ENCODE results near the gene AP5S1. TPM values are rescaled to one million over a fixed set of nuclear protein-coding genes. Genes with fewer than 3 reads are reported as not detected.
A peak's percentile ranks its signal among the peaks of the same experiment; 100 is the strongest.

The AP5S1 gene
- total and polyA plus RNA-seq, 11 donors, result 9.5 to 18.6 (median 11.4) TPM

- peak in 1 of 4 donors; percentile 40 for ATAC-seq
- no peak for DNase-seq
- H3K36me3 ChIP-seq, result peaks cover 6 to 84% (median 79%) of the 10 kb centered on the region in 9 donors
These were observed 37.1 kb downstream of the AP5S1 start for GRCh38 chr20:3857405-3857804.

GRCh38 chr20:3858689-3859088 lies 38.3 kb downstream of the AP5S1 start:
- ATAC-seq, result no peak

More at GRCh38 chr20:3857405-3857804, 37.1 kb downstream of the AP5S1 start:
- no peaks in the 10 kb centered on the region for H3K27me3 ChIP-seq
- no peak overlapping the region for H3K4me3 ChIP-seq
- TF ChIP-seq CTCF (IDR thresholded peaks at IDR 0.05), result no peak
- TF ChIP-seq POLR2A (IDR thresholded peaks at IDR 0.05), result no peak
- WGBS, 4 donors, result 58 to 76% (median 71%) methylated on average over 8 to 14 of the region's 14 CpGs
- H3K4me1 ChIP-seq, result peaks cover 0 to 14% (median 4%) of the 10 kb centered on the region in 12 donors
- no peak overlapping the region for H3K27ac ChIP-seq
- intact Hi-C loops (cut with DNase I), result loop anchor here in 4 of 10 donors (5.0 to 10.0 kb wide), 3 partner anchors 70 to 183 kb away; partner anchors contain the start of genes CENPB (in 4 of the 4) and SPEF1 (in 3 of the 4)
- no peaks in the 10 kb centered on the region for H3K9me3 ChIP-seq

GRCh38 chr20:3861191-3861590 lies 40.8 kb downstream of the AP5S1 start:
- intact Hi-C loops (cut with DNase I), result no loop called here
- ATAC-seq (no peak), DNase-seq (no peak)
- WGBS, 4 donors, result 91 to 98% (median 95%) methylated on average over 7 of the region's 7 CpGs
- H3K27me3 ChIP-seq, result no peaks in the 10 kb centered on the region
- H3K9me3 ChIP-seq, result no peaks in the 10 kb centered on the region
- no peak overlapping the region for H3K27ac ChIP-seq
- H3K36me3 ChIP-seq, result peaks cover 6 to 100% (median 98%) of the 10 kb centered on the region in 9 donors
- H3K4me3 ChIP-seq, result no peak overlapping the region
- TF ChIP-seq POLR2A (IDR thresholded peaks at IDR 0.05) (no peak), CTCF (IDR thresholded peaks at IDR 0.05) (no peak)
- H3K4me1 ChIP-seq, result peaks cover 0 to 6% (median 0%) of the 10 kb centered on the region in 12 donors

More at GRCh38 chr20:3858689-3859088, 38.3 kb downstream of the AP5S1 start:
- no peak for TF ChIP-seq CTCF (IDR thresholded peaks at IDR 0.05)
- TF ChIP-seq POLR2A (IDR thresholded peaks at IDR 0.05), result no peak
- Histone ChIP-seq H3K4me1 (peaks cover 0 to 14% (median 4%) of the 10 kb centered on the region in 12 donors), H3K4me3 (no peak overlapping the region), H3K36me3 (peaks cover 6 to 97% (median 92%) of the 10 kb centered on the region in 9 donors), H3K9me3 (no peaks in the 10 kb centered on the region), H3K27ac (no peak overlapping the region), H3K27me3 (no peaks in the 10 kb centered on the region)
- no peak for DNase-seq
- intact Hi-C loops (cut with DNase I), result loop anchor here in 4 of 10 donors (5.0 to 10.0 kb wide), 3 partner anchors 71 to 184 kb away; partner anchors contain the start of genes CENPB (in 4 of the 4) and SPEF1 (in 3 of the 4)
- 95 to 97% (median 96%) methylated on average over 6 of the region's 6 CpGs for WGBS, 4 donors

- Histone ChIP-seq H3K27me3 (no peaks in the 10 kb centered on the region), H3K27ac (no peak overlapping the region), H3K4me1 (peaks cover 0 to 3% (median 0%) of the 10 kb centered on the region in 12 donors), H3K36me3 (peaks cover 6 to 100% (median 98%) of the 10 kb centered on the region in 9 donors), H3K4me3 (no peak overlapping the region), H3K9me3 (no peaks in the 10 kb centered on the region)
- WGBS, 4 donors, result 91 to 100% (median 97%) methylated on average over 1 of the region's 1 CpG
- no peak for ATAC-seq
- TF ChIP-seq CTCF (IDR thresholded peaks at IDR 0.05) (no peak), POLR2A (IDR thresholded peaks at IDR 0.05) (no peak)
- intact Hi-C loops (cut with DNase I), result no loop called here
- no peak for DNase-seq
These were observed 42.0 kb downstream of the AP5S1 start for GRCh38 chr20:3862333-3862732.

Measured in heart left ventricle (tissue), 16 donors.